SK-N-SH (cell line): ENCODE measurements around the gene ABHD4. TPM values are rescaled to one million over a fixed set of nuclear protein-coding genes. Genes with fewer than 3 reads are reported as not detected.
A peak's percentile ranks its signal among the peaks of the same experiment; 100 is the strongest.

Source experiments
- CTCF ChIA-PET: fragments of 300-600, 350-600 bp; formaldehyde crosslinking; extraction: SDS; loops from one replicate; lab custom pipeline; 2021; lab: Yijun Ruan, JAX
- POLR2A ChIA-PET: fragments of 350-600 bp; sonication (Branson Sonifier 250); formaldehyde crosslinking; extraction: SDS; loops from one replicate; lab custom pipeline; 2020; ENCODE audit warnings: antibody characterized with exemption, inconsistent platforms; lab: Yijun Ruan, JAX
- DNase-seq: peaks from one replicate; pipeline ENCODE4 v3.0.0; 2012
- H2AFZ ChIP-seq: fragments of 200-600 bp; sonication (generic); 2 replicates; pipeline ENCODE4 v1.8.1; 2016; ENCODE audit warnings: antibody characterized with exemption, mild to moderate bottlenecking, low read depth
- H3F3A ChIP-seq: fragments of 200-600 bp; sonication (generic); replicated peaks from 2 replicates; pipeline ENCODE3; 2016; ENCODE audit warnings: antibody characterized with exemption, mild to moderate bottlenecking; ENCODE audit not compliant: insufficient read depth
- H3K27ac ChIP-seq, 2 experiments: fragments of 200-500 bp in 1 of 2; fragments of 200-600 bp in 1 of 2; sonication (Bioruptor generic) in 1 of 2; sonication (generic), shearing (Covaris generic) in 1 of 2; 2 replicates each; pipeline versions ENCODE4 v1.5.1 to v1.6.1; 2014 to 2016; ENCODE audit warnings: low read depth in 2 of 2, inconsistent platforms in 1 of 2, low read length in 1 of 2, mild to moderate bottlenecking in 1 of 2, mixed read lengths in 1 of 2
- H3K27me3 ChIP-seq: fragments of 200-600 bp; sonication (generic), shearing (Covaris generic); 2 replicates; pipeline ENCODE4 v1.6.1; 2016; ENCODE audit warnings: mixed run types; ENCODE audit not compliant: insufficient read depth
- H3K36me3 ChIP-seq, 2 experiments: fragments of 200-500 bp in 1 of 2; fragments of 200-600 bp in 1 of 2; sonication (Bioruptor generic) in 1 of 2; sonication (generic) in 1 of 2; replicated peaks in 1 of 2; 2 replicates each; pipeline versions ENCODE3 to v1.5.1; 2014 to 2016; ENCODE audit warnings: low read length in 1 of 2, mild to moderate bottlenecking in 1 of 2; ENCODE audit not compliant: insufficient read depth in 2 of 2, control insufficient read depth in 1 of 2
- H3K4me1 ChIP-seq, 2 experiments: fragments of 200-500 bp in 1 of 2; fragments of 200-600 bp in 1 of 2; sonication (Bioruptor generic) in 1 of 2; sonication (generic), shearing (Covaris generic) in 1 of 2; 2 replicates each; pipeline versions ENCODE4 v1.5.1 to v1.6.1; 2014 to 2016; ENCODE audit warnings: low read depth in 1 of 2, low read length in 1 of 2, mixed run types in 1 of 2; ENCODE audit not compliant: insufficient read depth in 2 of 2, control insufficient read depth in 1 of 2
- H3K4me2 ChIP-seq: fragments of 200-600 bp; sonication (generic), shearing (Covaris generic); 2 replicates; pipeline ENCODE4 v1.6.1; 2017; ENCODE audit warnings: mixed run types
- H3K4me3 ChIP-seq, 2 experiments: fragments of 200-500 bp in 1 of 2; fragments of 200-600 bp in 1 of 2; sonication (Bioruptor generic) in 1 of 2; sonication (generic), shearing (Covaris generic) in 1 of 2; 2 replicates each; pipeline versions ENCODE4 v1.5.1 to v1.8.1; 2014 to 2016; ENCODE audit warnings: low read depth in 2 of 2, inconsistent platforms in 1 of 2, low read length in 1 of 2, mild to moderate bottlenecking in 1 of 2, mixed read lengths in 1 of 2, moderate library complexity in 1 of 2
- H3K79me2 ChIP-seq: fragments of 200-600 bp; sonication (generic); 2 replicates; pipeline ENCODE4 v1.8.1; 2017; ENCODE audit warnings: mild to moderate bottlenecking; ENCODE audit not compliant: insufficient read depth
- H3K9ac ChIP-seq: fragments of 200-600 bp; sonication (generic); 2 replicates; pipeline ENCODE4 v1.6.1; 2017; ENCODE audit warnings: mixed run types
- H3K9me2 ChIP-seq: fragments of 200-600 bp; sonication (generic); 2 replicates; pipeline ENCODE4 v1.6.1; 2017; ENCODE audit warnings: mixed run types
- H3K9me3 ChIP-seq: fragments of 200-600 bp; sonication (generic); 2 replicates; pipeline ENCODE4 v1.6.1; 2017; ENCODE audit warnings: mixed run types, mild to moderate bottlenecking, moderate library complexity
- H4K20me1 ChIP-seq: fragments of 200-600 bp; sonication (generic); 2 replicates; pipeline ENCODE4 v1.6.1; 2017; ENCODE audit warnings: mild to moderate bottlenecking, mixed run types; ENCODE audit not compliant: insufficient read depth
- EP300 ChIP-seq, 2 experiments: IDR thresholded peaks; 2 replicates each; pipeline versions ENCODE4 v1.4.0 to v1.6.1; 2012; ENCODE audit warnings: borderline replicate concordance in 1 of 2, low read depth in 1 of 2, low read length in 1 of 2
- EZH2phosphoT487 ChIP-seq: fragments of 200-600 bp; sonication (generic); IDR thresholded peaks from 2 replicates; pipeline ENCODE4 v1.6.1; 2017; ENCODE audit warnings: low read depth, mixed run types, mild to moderate bottlenecking, antibody characterized with exemption, moderate library complexity, borderline replicate concordance
- FOSL2 ChIP-seq: IDR thresholded peaks from 2 replicates; pipeline ENCODE4 v1.4.0; 2012; ENCODE audit warnings: low read depth, mild to moderate bottlenecking, moderate library complexity, borderline replicate concordance
- GATA2 ChIP-seq: sonication (generic); formaldehyde crosslinking; IDR thresholded peaks from 2 replicates; pipeline ENCODE4 v1.5.0; 2020; ENCODE audit warnings: mild to moderate bottlenecking, missing genetic modification reagents
- NFIC ChIP-seq: IDR thresholded peaks from 2 replicates; pipeline ENCODE4 v1.4.0; 2012; ENCODE audit warnings: borderline replicate concordance
- NRF1 ChIP-seq: IDR thresholded peaks from 2 replicates; pipeline ENCODE4 v1.6.1; 2012; ENCODE audit warnings: low read depth, mild to moderate bottlenecking, low read length
- POLR2AphosphoS5 ChIP-seq: IDR thresholded peaks from 2 replicates; pipeline ENCODE4 v1.6.1; 2012; ENCODE audit warnings: low read depth, low read length
- RFX5 ChIP-seq: IDR thresholded peaks from 2 replicates; pipeline ENCODE4 v1.6.1; 2012; ENCODE audit warnings: mild to moderate bottlenecking, improper control_type of control experiment, low read length
- SMC3 ChIP-seq: IDR thresholded peaks from 2 replicates; pipeline ENCODE4 v1.6.1; 2012; ENCODE audit warnings: low read depth, low read length, improper control_type of control experiment
- TAF1 ChIP-seq: IDR thresholded peaks from 2 replicates; pipeline ENCODE4 v1.6.1; 2012; ENCODE audit warnings: low read depth, mild to moderate bottlenecking, low read length, moderate library complexity, borderline replicate concordance
- TCF12 ChIP-seq: IDR thresholded peaks from 2 replicates; pipeline ENCODE4 v1.4.0; 2012
- WGBS: methylation state at CpG from one replicate; pipeline ENCODE4 v1.1.6; 2017; ENCODE audit warnings: low lambda C conversion rate; 5-methylcytosine and 5-hydroxymethylcytosine counted together
- polyA plus RNA-seq, 3 experiments: library from polyadenylated mRNA; depleted of rRNA; stranded (reverse); fragments of >200 nt; gene quantifications; 2 replicates each; pipeline ENCODE4 v1.2.3, GENCODE V29; 2012
- TF ChIP-seq, protein P1 (sequence below): IDR thresholded peaks from 2 replicates; pipeline ENCODE4; 2012
- TF ChIP-seq, protein P2 (sequence below): IDR thresholded peaks from 2 replicates; pipeline ENCODE4 v1.4.0; 2012; ENCODE audit warnings: low read depth, borderline replicate concordance
- TF ChIP-seq, protein P3 (sequence below): fragments of 150-350 bp; IDR thresholded peaks from 2 replicates; pipeline ENCODE4 v1.6.1; 2017; ENCODE audit warnings: antibody characterized with exemption, low read length, low read depth, borderline replicate concordance
- TF ChIP-seq, protein P4 (sequence below): IDR thresholded peaks from 2 replicates; pipeline ENCODE4 v1.4.0; 2012; ENCODE audit warnings: low read depth
- TF ChIP-seq, protein P5 (sequence below): IDR thresholded peaks from 2 replicates; pipeline ENCODE4 v1.6.1; 2012; ENCODE audit warnings: mild to moderate bottlenecking, low read depth, low read length, moderate library complexity

The ABHD4 gene
- polyA plus RNA-seq, 1 of the 3 experiments (the other 2 are of a cell fraction): 15.0 TPM

DNA sequence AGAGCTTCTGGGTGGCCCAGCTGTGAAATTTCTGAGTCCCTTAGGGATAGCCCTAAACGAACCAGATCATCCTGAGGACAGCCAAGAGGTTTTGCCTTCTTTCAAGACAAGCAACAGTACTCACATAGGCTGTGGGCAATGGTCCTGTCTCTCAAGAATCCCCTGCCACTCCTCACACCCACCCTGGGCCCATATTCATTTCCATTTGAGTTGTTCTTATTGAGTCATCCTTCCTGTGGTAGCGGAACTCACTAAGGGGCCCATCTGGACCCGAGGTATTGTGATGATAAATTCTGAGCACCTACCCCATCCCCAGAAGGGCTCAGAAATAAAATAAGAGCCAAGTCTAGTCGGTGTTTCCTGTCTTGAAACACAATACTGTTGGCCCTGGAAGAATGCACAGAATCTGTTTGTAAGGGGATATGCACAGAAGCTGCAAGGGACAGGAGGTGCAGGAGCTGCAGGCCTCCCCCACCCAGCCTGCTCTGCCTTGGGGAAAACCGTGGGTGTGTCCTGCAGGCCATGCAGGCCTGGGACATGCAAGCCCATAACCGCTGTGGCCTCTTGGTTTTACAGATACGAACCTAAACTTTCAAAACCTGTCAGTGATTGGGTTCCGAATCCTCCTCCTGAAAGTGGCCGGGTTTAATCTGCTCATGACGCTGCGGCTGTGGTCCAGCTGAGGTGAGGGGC lies 48.0 kb upstream of the ABHD4 start:
- 57% methylated on average over 10 of the region's 11 CpGs for WGBS
- no peaks in the 10 kb centered on the region for H3K79me2 ChIP-seq
- H3K36me3 ChIP-seq: no peaks in the 10 kb centered on the region
- H3K4me3 ChIP-seq: no peak overlapping the region
- peaks cover 0 to 53% of the 10 kb centered on the region in 2 experiments; a peak in 2 of 4 replicates for H3K4me1 ChIP-seq
- H3K9ac ChIP-seq: no peak overlapping the region
- H3F3A ChIP-seq: peaks cover 24% of the 10 kb centered on the region
- no peaks in the 10 kb centered on the region for H3K9me3 ChIP-seq
- no peaks in the 10 kb centered on the region for H3K9me2 ChIP-seq
- no peaks in the 10 kb centered on the region for H4K20me1 ChIP-seq
- H3K27me3 ChIP-seq: no peaks in the 10 kb centered on the region
- POLR2A ChIA-PET: no interaction called here
- H3K27ac ChIP-seq: peak overlapping the region in 1 of 2 experiments; percentile 34; a peak in 2 of 4 replicates
- DNase-seq: no peak
- CTCF ChIA-PET: interaction anchor here (1.1 to 10.3 kb wide), 4 partner anchors 18 to 303 kb away, joined by 3 to 116 read pairs (median 6); no protein-coding TSS in a partner anchor
- H3K4me2 ChIP-seq: peak overlapping the region; percentile 48
- no peak for TF ChIP-seq TAF1
- TF ChIP-seq, protein P1, sequence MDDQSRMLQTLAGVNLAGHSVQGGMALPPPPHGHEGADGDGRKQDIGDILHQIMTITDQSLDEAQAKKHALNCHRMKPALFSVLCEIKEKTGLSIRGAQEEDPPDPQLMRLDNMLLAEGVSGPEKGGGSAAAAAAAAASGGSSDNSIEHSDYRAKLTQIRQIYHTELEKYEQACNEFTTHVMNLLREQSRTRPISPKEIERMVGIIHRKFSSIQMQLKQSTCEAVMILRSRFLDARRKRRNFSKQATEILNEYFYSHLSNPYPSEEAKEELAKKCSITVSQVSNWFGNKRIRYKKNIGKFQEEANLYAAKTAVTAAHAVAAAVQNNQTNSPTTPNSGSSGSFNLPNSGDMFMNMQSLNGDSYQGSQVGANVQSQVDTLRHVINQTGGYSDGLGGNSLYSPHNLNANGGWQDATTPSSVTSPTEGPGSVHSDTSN: peak; percentile 18; the same call in 1 of the 2 replicates
- TF ChIP-seq POLR2AphosphoS5: no peak
- peak; percentile 61; the same call in 1 of the 2 replicates for TF ChIP-seq TCF12
- no peak for TF ChIP-seq GATA2
- no peak for TF ChIP-seq RFX5
- peak; percentile 3; the same call in 1 of the 2 replicates for TF ChIP-seq NFIC
- TF ChIP-seq, protein P2, sequence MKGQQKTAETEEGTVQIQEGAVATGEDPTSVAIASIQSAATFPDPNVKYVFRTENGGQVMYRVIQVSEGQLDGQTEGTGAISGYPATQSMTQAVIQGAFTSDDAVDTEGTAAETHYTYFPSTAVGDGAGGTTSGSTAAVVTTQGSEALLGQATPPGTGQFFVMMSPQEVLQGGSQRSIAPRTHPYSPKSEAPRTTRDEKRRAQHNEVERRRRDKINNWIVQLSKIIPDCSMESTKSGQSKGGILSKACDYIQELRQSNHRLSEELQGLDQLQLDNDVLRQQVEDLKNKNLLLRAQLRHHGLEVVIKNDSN: no peak
- no peak for TF ChIP-seq EZH2phosphoT487
- TF ChIP-seq NRF1: no peak
- no peak for TF ChIP-seq SMC3
- TF ChIP-seq, protein P3, sequence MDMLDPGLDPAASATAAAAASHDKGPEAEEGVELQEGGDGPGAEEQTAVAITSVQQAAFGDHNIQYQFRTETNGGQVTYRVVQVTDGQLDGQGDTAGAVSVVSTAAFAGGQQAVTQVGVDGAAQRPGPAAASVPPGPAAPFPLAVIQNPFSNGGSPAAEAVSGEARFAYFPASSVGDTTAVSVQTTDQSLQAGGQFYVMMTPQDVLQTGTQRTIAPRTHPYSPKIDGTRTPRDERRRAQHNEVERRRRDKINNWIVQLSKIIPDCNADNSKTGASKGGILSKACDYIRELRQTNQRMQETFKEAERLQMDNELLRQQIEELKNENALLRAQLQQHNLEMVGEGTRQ: no peak
- TF ChIP-seq, protein P4, sequence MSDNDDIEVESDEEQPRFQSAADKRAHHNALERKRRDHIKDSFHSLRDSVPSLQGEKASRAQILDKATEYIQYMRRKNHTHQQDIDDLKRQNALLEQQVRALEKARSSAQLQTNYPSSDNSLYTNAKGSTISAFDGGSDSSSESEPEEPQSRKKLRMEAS: no peak
- peak in 1 of 2 experiments; percentile 30; a peak in 1 of 4 replicates for TF ChIP-seq EP300 (IDR thresholded peaks at IDR 0.05; ENCODE audit: borderline replicate concordance in 1 of 2, low read depth in 1 of 2, low read length in 1 of 2)
- TF ChIP-seq, protein P5, sequence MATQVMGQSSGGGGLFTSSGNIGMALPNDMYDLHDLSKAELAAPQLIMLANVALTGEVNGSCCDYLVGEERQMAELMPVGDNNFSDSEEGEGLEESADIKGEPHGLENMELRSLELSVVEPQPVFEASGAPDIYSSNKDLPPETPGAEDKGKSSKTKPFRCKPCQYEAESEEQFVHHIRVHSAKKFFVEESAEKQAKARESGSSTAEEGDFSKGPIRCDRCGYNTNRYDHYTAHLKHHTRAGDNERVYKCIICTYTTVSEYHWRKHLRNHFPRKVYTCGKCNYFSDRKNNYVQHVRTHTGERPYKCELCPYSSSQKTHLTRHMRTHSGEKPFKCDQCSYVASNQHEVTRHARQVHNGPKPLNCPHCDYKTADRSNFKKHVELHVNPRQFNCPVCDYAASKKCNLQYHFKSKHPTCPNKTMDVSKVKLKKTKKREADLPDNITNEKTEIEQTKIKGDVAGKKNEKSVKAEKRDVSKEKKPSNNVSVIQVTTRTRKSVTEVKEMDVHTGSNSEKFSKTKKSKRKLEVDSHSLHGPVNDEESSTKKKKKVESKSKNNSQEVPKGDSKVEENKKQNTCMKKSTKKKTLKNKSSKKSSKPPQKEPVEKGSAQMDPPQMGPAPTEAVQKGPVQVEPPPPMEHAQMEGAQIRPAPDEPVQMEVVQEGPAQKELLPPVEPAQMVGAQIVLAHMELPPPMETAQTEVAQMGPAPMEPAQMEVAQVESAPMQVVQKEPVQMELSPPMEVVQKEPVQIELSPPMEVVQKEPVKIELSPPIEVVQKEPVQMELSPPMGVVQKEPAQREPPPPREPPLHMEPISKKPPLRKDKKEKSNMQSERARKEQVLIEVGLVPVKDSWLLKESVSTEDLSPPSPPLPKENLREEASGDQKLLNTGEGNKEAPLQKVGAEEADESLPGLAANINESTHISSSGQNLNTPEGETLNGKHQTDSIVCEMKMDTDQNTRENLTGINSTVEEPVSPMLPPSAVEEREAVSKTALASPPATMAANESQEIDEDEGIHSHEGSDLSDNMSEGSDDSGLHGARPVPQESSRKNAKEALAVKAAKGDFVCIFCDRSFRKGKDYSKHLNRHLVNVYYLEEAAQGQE: no peak
- peak; percentile 20; the same call in 1 of the 2 replicates for TF ChIP-seq FOSL2
- TF ChIP-seq, all 33 proteins: peak for 5
- H2AFZ ChIP-seq: peak overlapping the region; percentile 37; the same call in 1 of the 2 replicates
